H1 (cell line): ENCODE measurements around the gene APMAP. TPM values are rescaled to one million over a fixed set of nuclear protein-coding genes. Genes with fewer than 3 reads are reported as not detected.

Source experiments
- CTCF ChIA-PET: fragments of 300-600 bp; sonication (Branson Sonifier 250); formaldehyde crosslinking; loops from one replicate; lab custom pipeline; 2021; ENCODE audit not compliant: partially characterized antibody; lab: Charles Lee
- POLR2A ChIA-PET: fragments of 300-600 bp; sonication (Branson Sonifier 250); formaldehyde crosslinking; loops from one replicate; lab custom pipeline; 2021; ENCODE audit warnings: inconsistent platforms; ENCODE audit not compliant: partially characterized antibody; lab: Charles Lee
- DNase-seq, 2 experiments: peaks; one replicate each; pipeline versions ENCODE4 v3.0.0 to v3.0.0-alpha.2; 2010 to 2022; ENCODE audit warnings: low spot score in 2 of 2, low read depth in 1 of 2, mixed read lengths in 1 of 2
- FAIRE-seq: peaks from 2 replicates; lab custom pipeline; 2011; peaks lifted over from hg19 to GRCh38; lab: Jason Lieb, UNC
- H2AFZ ChIP-seq: 2 replicates; pipeline ENCODE4 v1.8.1; 2012; ENCODE audit warnings: low read length, inconsistent platforms
- H2AK5ac ChIP-seq: 2 replicates; pipeline ENCODE4 v1.6.1; 2013; ENCODE audit warnings: low read depth, low read length
- H2BK120ac ChIP-seq: replicated peaks from 2 replicates; pipeline ENCODE3; 2013; ENCODE audit warnings: low read depth, low read length, inconsistent platforms
- H2BK12ac ChIP-seq: 2 replicates; pipeline ENCODE4 v1.6.1; 2013; ENCODE audit warnings: low read depth, low read length
- H2BK15ac ChIP-seq: 2 replicates; pipeline ENCODE4 v1.6.1; 2013; ENCODE audit warnings: low read length
- H2BK20ac ChIP-seq: 2 replicates; pipeline ENCODE4 v1.6.1; 2013; ENCODE audit warnings: low read length
- H2BK5ac ChIP-seq: 2 replicates; pipeline ENCODE4 v1.6.1; 2013; ENCODE audit warnings: low read depth, low read length
- H3K14ac ChIP-seq: 2 replicates; pipeline ENCODE4 v1.6.1; 2013; ENCODE audit warnings: inconsistent platforms; ENCODE audit not compliant: insufficient read length
- H3K18ac ChIP-seq: 2 replicates; pipeline ENCODE4 v1.6.1; 2013; ENCODE audit warnings: low read length; ENCODE audit errors: extremely low read depth
- H3K23ac ChIP-seq: 2 replicates; pipeline ENCODE4 v1.6.1; 2013; ENCODE audit warnings: inconsistent platforms; ENCODE audit not compliant: insufficient read length
- H3K23me2 ChIP-seq: 2 replicates; pipeline ENCODE4 v1.6.1; 2013; ENCODE audit warnings: low read depth, low read length
- H3K27ac ChIP-seq: 2 replicates; pipeline ENCODE4 v1.6.1; 2011; ENCODE audit warnings: low read depth, low read length, inconsistent platforms
- H3K27me3 ChIP-seq, 4 experiments: replicated peaks in 1 of 4; 1 replicate in 1 of 4; 2 replicates in 3 of 4; pipeline versions ENCODE4 v1.6.1 to v1.8.1; 2011 to 2013; ENCODE audit warnings: low read length in 3 of 4, mild to moderate bottlenecking in 3 of 4, inconsistent platforms in 2 of 4, mixed read lengths in 2 of 4, moderate library complexity in 1 of 4; ENCODE audit not compliant: control insufficient read depth in 3 of 4, insufficient read depth in 3 of 4; ENCODE audit errors: extremely low read depth in 1 of 4
- H3K36me3 ChIP-seq, 4 experiments: 2 replicates each; pipeline versions ENCODE4 v1.6.1 to v1.8.1; 2011 to 2013; ENCODE audit warnings: mild to moderate bottlenecking in 4 of 4, low read length in 3 of 4, moderate library complexity in 2 of 4, control low read depth in 1 of 4, inconsistent platforms in 1 of 4; ENCODE audit not compliant: insufficient read depth in 4 of 4, control insufficient read depth in 2 of 4
- H3K4ac ChIP-seq: replicated peaks from 2 replicates; pipeline ENCODE3; 2013; ENCODE audit warnings: low read length, low read depth, mixed read lengths, inconsistent platforms; ENCODE audit not compliant: insufficient read length
- H3K4me1 ChIP-seq, 4 experiments: replicated peaks in 1 of 4; 1 replicate in 1 of 4; 2 replicates in 3 of 4; pipeline versions ENCODE4 v1.6.1 to v1.8.1; 2011 to 2013; ENCODE audit warnings: low read length in 3 of 4, inconsistent platforms in 2 of 4, mixed read lengths in 1 of 4; ENCODE audit not compliant: insufficient read depth in 4 of 4, control insufficient read depth in 3 of 4
- H3K4me2 ChIP-seq, 2 experiments: 2 replicates each; pipeline versions ENCODE4 v1.6.1 to v1.8.1; 2011 to 2013; ENCODE audit warnings: low read depth in 2 of 2, low read length in 2 of 2, control low read depth in 1 of 2, inconsistent platforms in 1 of 2, mild to moderate bottlenecking in 1 of 2; ENCODE audit not compliant: insufficient read depth in 1 of 2
- H3K4me3 ChIP-seq, 4 experiments: fragments of 200-600, 300-600 bp in 1 of 4; sonication (generic), shearing (Covaris generic), sonication (Bioruptor Twin) in 1 of 4; 2 replicates each; pipeline versions ENCODE4 v1.5.1 to v1.8.1; 2011 to 2016; ENCODE audit warnings: low read length in 4 of 4, low read depth in 3 of 4, control low read depth in 2 of 4, inconsistent platforms in 2 of 4, mild to moderate bottlenecking in 2 of 4, mixed read lengths in 1 of 4, moderate library complexity in 1 of 4; ENCODE audit not compliant: insufficient read depth in 2 of 4; ENCODE audit errors: extremely low read depth in 1 of 4
- H3K56ac ChIP-seq: replicated peaks from 2 replicates; pipeline ENCODE3; 2013; ENCODE audit warnings: low read depth, mild to moderate bottlenecking, mixed read lengths, low read length, inconsistent platforms; ENCODE audit not compliant: insufficient read length
- H3K79me1 ChIP-seq: 2 replicates; pipeline ENCODE4 v1.6.1; 2013; ENCODE audit warnings: low read depth, low read length, control low read depth
- H3K79me2 ChIP-seq, 2 experiments: 2 replicates each; pipeline versions ENCODE4 v1.6.1 to v1.8.1; 2012 to 2013; ENCODE audit warnings: low read length in 2 of 2, mild to moderate bottlenecking in 2 of 2, inconsistent platforms in 1 of 2; ENCODE audit not compliant: insufficient read depth in 2 of 2, control insufficient read depth in 1 of 2
- H3K9ac ChIP-seq, 4 experiments: replicated peaks in 1 of 4; 1 replicate in 1 of 4; 2 replicates in 3 of 4; pipeline versions ENCODE4 v1.6.1 to v1.8.1; 2011 to 2013; ENCODE audit warnings: low read depth in 3 of 4, low read length in 3 of 4, control low read depth in 2 of 4, mild to moderate bottlenecking in 2 of 4, moderate library complexity in 2 of 4, inconsistent platforms in 1 of 4; ENCODE audit errors: extremely low read depth in 1 of 4
- H3K9me3 ChIP-seq, 2 experiments: 2 replicates each; pipeline versions ENCODE4 v1.6.1 to v1.8.1; 2012 to 2013; ENCODE audit warnings: mild to moderate bottlenecking in 2 of 2, moderate library complexity in 2 of 2, control low read depth in 1 of 2, inconsistent platforms in 1 of 2, low read depth in 1 of 2, low read length in 1 of 2, mixed read lengths in 1 of 2; ENCODE audit not compliant: insufficient read depth in 2 of 2
- H4K20me1 ChIP-seq, 2 experiments: replicated peaks in 1 of 2; 2 replicates each; pipeline versions ENCODE3 to v1.8.1; 2011 to 2013; ENCODE audit warnings: inconsistent platforms in 2 of 2, low read length in 2 of 2, mild to moderate bottlenecking in 1 of 2; ENCODE audit not compliant: insufficient read depth in 2 of 2, control insufficient read depth in 1 of 2
- H4K5ac ChIP-seq: 2 replicates; pipeline ENCODE4 v1.6.1; 2013; ENCODE audit warnings: low read length, low read depth, mixed read lengths, inconsistent platforms; ENCODE audit not compliant: insufficient read length
- H4K8ac ChIP-seq: 2 replicates; pipeline ENCODE4 v1.8.0; 2013; ENCODE audit warnings: mild to moderate bottlenecking, moderate library complexity, low read length, inconsistent platforms; ENCODE audit not compliant: insufficient read depth; ENCODE audit errors: extremely low read depth
- H4K91ac ChIP-seq: replicated peaks from 2 replicates; pipeline ENCODE3; 2013; ENCODE audit warnings: low read length, mixed read lengths, inconsistent platforms; ENCODE audit not compliant: insufficient read length
- BACH1 ChIP-seq: IDR thresholded peaks from 2 replicates; pipeline ENCODE4 v1.6.1; 2012; ENCODE audit warnings: low read length, improper control_type of control experiment
- CREB1 ChIP-seq: IDR thresholded peaks from 2 replicates; pipeline ENCODE4 v1.6.1; 2012; ENCODE audit warnings: inconsistent platforms
- CTBP2 ChIP-seq: IDR thresholded peaks from 2 replicates; pipeline ENCODE4 v1.7.0; 2011; ENCODE audit warnings: borderline replicate concordance, mild to moderate bottlenecking, moderate library complexity, mixed read lengths, low read length; ENCODE audit not compliant: insufficient read depth, insufficient read length
- KDM5A ChIP-seq: fragments of 200-600 bp; IDR thresholded peaks from 2 replicates; pipeline ENCODE4 v1.7.1; 2012; ENCODE audit warnings: mild to moderate bottlenecking, low read length, inconsistent platforms, mixed read lengths
- MAX ChIP-seq: IDR thresholded peaks from 2 replicates; pipeline ENCODE4 v1.6.1; 2012; ENCODE audit warnings: inconsistent platforms
- NANOG ChIP-seq: IDR thresholded peaks from 2 replicates; pipeline ENCODE4 v1.6.1; 2011; ENCODE audit warnings: low read length, low read depth, mild to moderate bottlenecking, inconsistent platforms; ENCODE audit not compliant: insufficient read depth, poor library complexity, severe bottlenecking
- PHF8 ChIP-seq: fragments of 200-600 bp; sonication (generic); conservative IDR thresholded peaks from 2 replicates; pipeline ENCODE4 v1.7.1; 2012; ENCODE audit warnings: low read depth, mild to moderate bottlenecking, inconsistent platforms, low read length, moderate library complexity
- POLR2A ChIP-seq, 2 experiments: IDR thresholded peaks; 1 replicate in 1 of 2; 2 replicates in 1 of 2; pipeline ENCODE4 v1.6.1; 2011; ENCODE audit warnings: low read depth in 2 of 2, low read length in 2 of 2, mild to moderate bottlenecking in 2 of 2; ENCODE audit errors: control extremely low read depth in 1 of 2
- SP4 ChIP-seq: IDR thresholded peaks from 2 replicates; pipeline ENCODE4 v1.6.1; 2012; ENCODE audit warnings: low read length, inconsistent platforms
- WGBS, 2 experiments: shearing (Covaris generic) in 1 of 2; methylation state at CpG; one replicate each; pipeline versions ENCODE4 v1.1.6 to v1.1.7; 2013 to 2015; ENCODE audit warnings: low lambda C conversion rate in 2 of 2, mixed read lengths in 2 of 2, inconsistent platforms in 1 of 2, low coverage in 1 of 2, missing lambda C conversion rate in 1 of 2; ENCODE audit not compliant: insufficient replicate concordance in 2 of 2, insufficient coverage in 1 of 2, insufficient read length in 1 of 2; ENCODE audit errors: extremely low coverage in 1 of 2, missing lambda C conversion rate in 1 of 2; 5-methylcytosine and 5-hydroxymethylcytosine counted together
- polyA plus RNA-seq, 7 experiments: library from polyadenylated mRNA; depleted of rRNA in 3 of 7; stranded (reverse) in 5 of 7; unstranded in 2 of 7; fragments of >200 nt in 5 of 7; fragments of 200-250 nt in 2 of 7; gene quantifications; 1 replicate in 5 of 7; 2 replicates in 1 of 7; 4 replicates in 1 of 7; pipeline versions ENCODE4 v1.2.1 to v1.2.3, GENCODE V29; 2011 to 2013; ENCODE audit warnings: missing spikeins in 2 of 7, mixed read lengths in 2 of 7
- total RNA-seq: library from RNA; stranded (reverse); fragmentation: NEBNext Ultra II Directional; extraction: Animal tissue kit (Norgen Biotek cat#: 25700); gene quantifications from 2 replicates; pipeline ENCODE4 v1.2.1, GENCODE V29; 2021
- TF ChIP-seq, protein P1 (sequence below): IDR thresholded peaks from 2 replicates; pipeline ENCODE4 v1.6.1; 2012; ENCODE audit warnings: inconsistent platforms

APMAP gene
- total and polyA plus RNA-seq, 2 of the 8 experiments (the other 6 are each of a cell fraction or from before 2014, with no cell fraction given), result 31.3 to 66.0 TPM

GRCh38 chr20:24983896-24984295, 8.7 kb downstream of the APMAP start:
- no peak overlapping the region for H3K9ac ChIP-seq
- no peak overlapping the region for H4K5ac ChIP-seq
- peaks cover 0 to 8% of the 10 kb centered on the region in 2 experiments; a peak in 2 of 4 replicates for H3K9me3 ChIP-seq
- H2BK15ac ChIP-seq, result no peak overlapping the region
- ChIA-PET POLR2A (no interaction called here), CTCF (interaction anchor here (1.4 to 1.9 kb wide), 2 partner anchors 9 to 79 kb away, joined by 3 to 4 read pairs; no protein-coding TSS in a partner anchor)
- DNase-seq, result peak in 1 of 2 experiments; percentile 11
- H4K8ac ChIP-seq, result no peak overlapping the region
- no peak overlapping the region for H3K4ac ChIP-seq
- no peak overlapping the region for H3K4me3 ChIP-seq
- H3K27ac ChIP-seq, result no peak overlapping the region
- no peaks in the 10 kb centered on the region for H3K27me3 ChIP-seq
- H3K4me2 ChIP-seq, result no peak overlapping the region
- H3K14ac ChIP-seq, result no peak overlapping the region
- no peak overlapping the region for H3K56ac ChIP-seq
- no peak for TF ChIP-seq KDM5A
- TF ChIP-seq NANOG, result no peak
- TF ChIP-seq, protein P1, sequence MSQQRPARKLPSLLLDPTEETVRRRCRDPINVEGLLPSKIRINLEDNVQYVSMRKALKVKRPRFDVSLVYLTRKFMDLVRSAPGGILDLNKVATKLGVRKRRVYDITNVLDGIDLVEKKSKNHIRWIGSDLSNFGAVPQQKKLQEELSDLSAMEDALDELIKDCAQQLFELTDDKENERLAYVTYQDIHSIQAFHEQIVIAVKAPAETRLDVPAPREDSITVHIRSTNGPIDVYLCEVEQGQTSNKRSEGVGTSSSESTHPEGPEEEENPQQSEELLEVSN, result no peak
- TF ChIP-seq POLR2A (IDR thresholded peaks at IDR 0.05; ENCODE audit: control extremely low read depth in 1 of 2, low read depth in 2 of 2, low read length in 2 of 2), result no peak
- no peak for TF ChIP-seq PHF8
- no peak for TF ChIP-seq CREB1
- TF ChIP-seq BACH1, result no peak
- no peak for TF ChIP-seq CTBP2
- TF ChIP-seq SP4, result no peak
- no peak for TF ChIP-seq MAX
- peaks cover 0 to 17% (median 10%) of the 10 kb centered on the region in 4 experiments; a peak in 6 of 8 replicates for H3K36me3 ChIP-seq
- no peak overlapping the region for H3K23ac ChIP-seq
- H3K23me2 ChIP-seq, result no peaks in the 10 kb centered on the region
- H3K79me1 ChIP-seq, result peaks cover 6% of the 10 kb centered on the region
- H2BK120ac ChIP-seq, result no peak overlapping the region
- H2AFZ ChIP-seq, result no peak overlapping the region
- peaks cover 4 to 49% of the 10 kb centered on the region in 2 experiments for H3K79me2 ChIP-seq
- H2AK5ac ChIP-seq, result no peak overlapping the region
- no peak overlapping the region for H2BK5ac ChIP-seq
- H4K91ac ChIP-seq, result no peak overlapping the region
- no peak for FAIRE-seq
- H3K18ac ChIP-seq, result no peak overlapping the region
- H3K4me1 ChIP-seq, result no peaks in the 10 kb centered on the region
- peaks cover 0 to 2% of the 10 kb centered on the region in 2 experiments for H4K20me1 ChIP-seq
- no peak overlapping the region for H2BK20ac ChIP-seq
- WGBS, 2 experiments, result 87% methylated on average over 8 of the region's 8 CpGs; no CpG with 5 or more reads in 1 of the 2 experiments
- H2BK12ac ChIP-seq, result no peak overlapping the region
